GF-D8 (cell line): ENCODE measurements around the gene MSI2.
A peak's percentile ranks its signal among the peaks of the same experiment; 100 is the strongest.
"Not testable (repeated sequence)": the region's sequence is repeated elsewhere in the genome, so short reads cannot be mapped to it uniquely, and the experiment has no call there.

ENCODE experiments used
- DNase-seq: peaks from one replicate; lab custom pipeline; 2025; lab: John Stamatoyannopoulos, UW

MSI2 gene

GRCh38 chr17:57255776-57256681, at the start of gene MSI2:
Gene MSI2, plus strand, starts transcription at chr17:57256523. Its CDS starts 220 bp downstream, at chr17:57256743.
- peak; percentile 34 for DNase-seq

DNA sequence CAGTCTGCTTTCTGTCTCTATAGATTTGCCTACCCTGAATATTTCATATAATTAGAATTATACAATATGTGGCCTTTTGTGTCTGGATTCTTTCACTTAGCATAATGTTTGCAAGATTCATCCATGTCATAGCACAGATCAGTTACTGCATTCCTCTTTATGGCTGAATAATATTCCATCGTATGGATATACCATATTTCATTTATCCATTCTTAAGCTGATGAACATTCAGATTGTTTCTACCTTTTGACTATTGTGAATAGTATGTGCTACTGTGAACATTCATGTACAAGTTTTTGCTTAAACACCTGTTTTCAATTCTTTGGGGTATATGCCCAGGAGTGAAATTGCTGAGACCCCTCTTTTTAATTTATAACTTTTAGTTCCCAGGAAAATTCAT, 49.4 kb upstream of the MSI2 start:
- no peak for DNase-seq

- DNase-seq: no peak
These were observed 48.9 kb upstream of the MSI2 start for GRCh38 chr17:57207396-57207795.

GRCh38 chr17:57210224-57210553, 46.1 kb upstream of the MSI2 start:
- no peak for DNase-seq

DNA sequence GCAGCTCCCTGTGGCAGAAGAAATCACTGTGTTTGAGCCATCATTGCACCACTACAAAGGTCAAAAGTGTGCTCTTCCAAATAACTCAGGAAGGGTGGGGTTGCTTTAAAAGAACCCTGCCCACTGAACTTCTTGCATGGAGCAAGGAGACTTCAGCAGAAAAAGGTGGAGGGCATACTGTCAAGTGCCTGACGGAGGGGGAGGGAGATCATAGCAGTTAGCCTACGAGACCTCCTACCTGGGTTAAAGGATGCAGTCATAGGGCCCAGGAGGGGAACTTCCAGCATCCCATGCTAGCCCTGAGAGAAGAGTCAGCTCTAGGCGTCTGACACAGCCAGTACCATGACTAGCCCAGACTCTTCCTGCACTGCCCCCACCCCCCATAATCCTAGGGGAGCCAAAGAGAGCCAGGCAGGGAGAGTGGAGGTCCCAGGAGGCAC, 45.3 kb upstream of the MSI2 start:
- DNase-seq: no peak

DNA sequence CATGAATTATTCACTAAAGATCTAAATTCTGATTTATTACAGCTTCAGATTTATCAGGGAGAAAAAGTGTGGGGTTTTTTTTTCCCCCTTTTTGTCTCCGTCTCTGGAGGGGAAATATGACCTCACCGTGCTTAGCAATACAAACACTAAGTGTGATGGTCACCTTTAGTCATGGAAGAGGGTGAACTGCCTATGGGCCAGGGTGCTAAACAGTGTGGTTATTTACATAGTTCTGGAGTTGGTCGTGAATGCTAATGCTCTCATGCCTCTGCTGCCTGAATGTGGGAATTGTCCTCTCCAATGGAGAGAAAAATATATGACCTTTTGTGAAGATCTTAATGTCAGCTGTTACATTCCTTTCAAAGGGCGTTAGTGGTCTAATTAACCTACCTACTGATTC, 44.8 kb upstream of the MSI2 start:
- no peak for DNase-seq

DNA sequence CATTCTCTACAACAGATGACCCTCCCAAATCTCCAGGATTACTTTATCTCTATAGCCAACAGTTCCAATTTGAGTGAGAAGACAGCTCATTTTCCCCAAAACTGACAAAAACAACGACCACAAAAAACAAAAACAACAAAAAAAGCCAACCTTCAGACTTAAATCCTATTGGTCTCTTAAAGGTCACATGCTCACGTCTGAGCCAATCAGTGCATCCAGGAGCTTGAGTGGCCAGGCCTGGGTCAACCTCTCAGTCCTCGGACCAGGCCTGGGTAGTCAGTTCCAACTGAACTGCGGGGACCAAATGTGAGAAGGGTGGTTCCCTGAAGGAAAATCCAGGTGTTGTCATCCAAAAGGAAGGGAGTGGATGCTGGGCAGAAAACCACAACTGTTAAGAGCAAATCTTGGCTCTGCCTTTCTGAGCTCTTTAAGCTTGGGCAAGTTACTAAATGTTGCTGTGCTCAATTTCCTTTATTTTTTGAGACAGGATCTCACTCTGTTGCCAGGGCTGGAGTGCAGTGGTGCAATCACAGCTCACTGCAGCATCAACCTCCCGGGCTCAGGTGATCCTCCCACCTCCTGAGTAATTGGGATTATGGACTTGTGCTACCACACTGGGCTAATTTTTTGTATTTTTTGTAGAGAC, 43.0 kb upstream of the MSI2 start:
- DNase-seq: no peak

GRCh38 chr17:57215317-57215716, 41.0 kb upstream of the MSI2 start:
- DNase-seq: no peak

- no peak for DNase-seq
These were observed 34.7 kb upstream of the MSI2 start for GRCh38 chr17:57221366-57222350.

- DNase-seq: not testable (repeated sequence)
These were observed 33.9 kb upstream of the MSI2 start for GRCh38 chr17:57222422-57222821.

DNA sequence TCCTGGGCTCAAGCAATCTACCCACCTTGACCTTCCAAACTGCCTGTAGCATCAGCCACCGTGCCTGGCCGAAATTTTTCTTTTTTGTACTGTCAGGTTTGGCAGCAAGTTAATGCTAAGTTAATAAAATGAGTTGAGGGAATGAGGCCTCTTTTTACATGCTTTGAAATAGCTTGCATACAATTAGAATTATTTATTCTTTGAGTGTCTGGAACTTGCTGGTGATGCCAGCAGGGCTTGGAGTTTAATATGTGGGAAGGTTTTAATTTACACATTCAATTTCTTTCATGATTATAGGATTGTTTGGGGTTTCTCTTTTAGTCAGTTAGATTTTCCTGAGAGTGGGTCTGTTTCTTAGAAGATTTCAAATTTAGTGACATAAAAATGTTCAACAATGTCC, 31.2 kb upstream of the MSI2 start:
- DNase-seq: no peak

DNA sequence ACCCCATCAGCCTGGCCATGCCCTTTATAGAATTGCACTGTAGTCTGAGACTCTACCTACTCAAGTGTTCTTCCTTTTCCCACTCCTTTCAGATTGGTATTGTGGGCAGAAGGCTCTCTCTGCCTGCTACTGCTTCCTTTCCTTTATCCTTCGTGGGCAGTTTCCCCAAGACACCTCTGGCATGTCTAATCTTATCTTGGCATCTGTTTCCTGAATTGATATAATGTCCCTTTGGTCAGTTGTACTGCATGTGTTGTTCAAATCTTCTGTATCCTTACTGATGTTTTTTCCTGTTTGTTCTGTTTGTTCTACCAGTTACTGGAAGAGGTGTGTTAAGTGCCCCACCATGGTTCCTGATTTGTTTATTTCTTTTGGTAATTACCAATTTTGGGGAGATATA, 29.5 kb upstream of the MSI2 start:
- no peak for DNase-seq

GRCh38 chr17:57228911-57229310, 27.4 kb upstream of the MSI2 start:
- DNase-seq: no peak

DNA sequence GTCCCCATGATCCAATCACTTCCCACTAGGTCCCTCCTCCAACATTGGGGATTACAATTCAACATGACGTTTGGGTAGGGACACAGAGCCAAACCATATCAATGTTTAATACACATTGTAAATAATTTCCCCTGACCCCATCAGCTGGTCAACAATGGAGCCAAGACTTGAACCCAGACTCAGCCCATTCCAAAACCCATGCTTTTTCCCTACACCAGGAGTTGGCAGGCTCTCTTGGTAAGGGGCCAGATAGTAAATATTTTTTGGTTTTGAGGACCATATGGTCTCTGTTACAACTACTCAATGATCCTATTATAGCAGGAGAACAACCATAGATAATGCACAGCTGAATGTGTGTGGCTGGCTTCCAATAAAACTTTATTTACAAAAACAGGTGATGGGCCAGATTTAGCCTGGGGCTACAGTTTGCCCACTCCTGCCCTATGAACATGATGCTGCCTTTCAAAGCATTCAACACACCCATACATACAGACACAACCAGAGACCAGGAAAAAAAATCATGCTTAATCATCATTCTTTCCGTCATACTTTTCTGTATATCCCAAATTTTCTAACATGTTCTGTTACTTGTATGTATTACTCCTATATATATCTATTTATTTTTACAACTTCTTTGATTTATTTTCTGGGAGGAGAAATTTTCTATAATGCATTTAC, 22.1 kb upstream of the MSI2 start:
- DNase-seq: no peak

DNA sequence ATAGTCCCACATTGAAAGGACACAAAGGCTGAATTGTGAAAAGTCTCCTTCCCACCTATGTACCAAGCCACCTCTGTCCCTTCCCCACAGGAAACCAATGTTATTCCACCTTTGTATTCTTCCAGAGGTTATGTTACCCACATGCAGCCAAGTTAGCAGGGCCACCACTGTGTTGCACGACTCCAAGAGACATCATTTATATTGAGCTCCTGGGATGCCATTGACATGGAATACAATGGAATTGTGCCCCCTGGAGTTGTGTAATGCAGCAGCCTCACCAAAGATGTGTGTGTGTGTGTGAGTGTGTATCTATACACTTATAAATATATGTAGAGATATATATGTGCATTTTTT, 21.6 kb upstream of the MSI2 start:
- no peak for DNase-seq

DNA sequence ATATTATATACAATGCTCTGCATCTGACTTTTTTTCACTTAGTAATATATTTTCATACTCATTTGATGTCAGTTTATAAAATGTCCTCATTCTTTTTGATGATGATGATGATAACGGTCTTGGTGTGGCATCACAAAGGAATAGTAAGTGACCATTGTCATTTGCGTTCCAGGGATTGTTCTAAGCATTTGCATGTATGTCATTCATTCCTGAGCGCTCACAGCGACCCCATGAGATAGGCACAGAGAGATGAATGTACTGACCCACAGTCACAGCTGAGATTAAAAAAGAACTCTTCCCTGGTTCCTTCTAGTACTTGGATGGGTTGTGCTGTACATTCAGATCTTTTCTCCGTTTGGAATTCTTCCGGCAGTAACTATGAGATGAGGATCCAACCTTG, 21.2 kb upstream of the MSI2 start:
- DNase-seq: no peak

GRCh38 chr17:57236686-57237299, 19.5 kb upstream of the MSI2 start:
- no peak for DNase-seq

GRCh38 chr17:57240648-57241047, 15.7 kb upstream of the MSI2 start:
- no peak for DNase-seq

DNA sequence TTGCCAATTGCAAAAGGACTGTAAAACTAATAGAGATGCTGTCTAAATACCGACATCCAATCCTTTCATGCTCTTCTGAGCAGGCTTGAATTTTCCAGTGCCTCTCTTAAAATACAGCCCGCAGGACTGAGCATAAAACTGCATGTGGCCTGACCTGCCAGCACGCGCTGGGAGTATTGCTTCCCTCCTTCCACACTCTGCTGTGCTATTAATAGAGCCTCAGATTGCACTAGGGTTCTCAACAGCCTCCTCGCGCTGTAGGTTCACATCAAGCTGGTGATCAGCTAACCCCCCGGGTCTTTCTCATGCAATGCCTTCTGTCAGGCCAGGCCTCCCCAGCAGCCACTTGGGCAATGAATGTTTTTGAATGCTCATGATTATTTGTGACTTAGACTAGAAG, 14.2 kb upstream of the MSI2 start:
- DNase-seq: no peak

DNA sequence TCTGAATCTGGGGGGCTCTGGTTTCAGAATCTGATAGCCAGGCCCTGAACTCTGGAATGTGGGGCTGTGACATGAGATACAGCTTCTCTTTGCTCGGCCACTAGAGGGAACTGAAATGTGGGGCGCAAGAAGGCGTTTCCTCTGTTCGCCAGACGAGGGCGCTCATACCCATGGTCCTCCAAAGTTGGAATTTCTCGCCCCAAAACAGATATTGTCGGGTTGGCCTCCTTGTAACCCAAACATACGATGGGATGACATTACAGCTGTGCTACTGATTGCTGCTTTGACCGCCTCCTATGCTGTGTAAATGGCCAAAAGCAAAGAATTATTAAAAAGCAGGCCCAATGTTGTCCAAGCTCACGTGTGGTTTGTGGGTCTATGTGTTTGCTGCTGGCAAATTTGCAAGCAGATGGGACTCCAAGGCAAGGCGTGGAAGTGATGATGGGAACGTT, 13.1 kb upstream of the MSI2 start:
- peak; percentile 17 for DNase-seq

GRCh38 chr17:57245786-57246185, 10.5 kb upstream of the MSI2 start:
- no peak for DNase-seq
